GM23248 (cell line): ENCODE measurements around the gene PSMD5.

Experiments
- EZH2 ChIP-seq: fragments of 200-600 bp; sonication (generic); IDR thresholded peaks from 2 replicates; pipeline ENCODE4 v1.6.1; 2018; ENCODE audit warnings: antibody characterized with exemption, mild to moderate bottlenecking; ENCODE audit not compliant: insufficient read depth, poor library complexity, severe bottlenecking
- EZH2phosphoT487 ChIP-seq: fragments of 200-600 bp; sonication (generic); IDR thresholded peaks from 2 replicates; pipeline ENCODE4 v1.6.1; 2018; ENCODE audit warnings: antibody characterized with exemption, moderate library complexity, mild to moderate bottlenecking, low read depth; ENCODE audit not compliant: insufficient read depth

DNA sequence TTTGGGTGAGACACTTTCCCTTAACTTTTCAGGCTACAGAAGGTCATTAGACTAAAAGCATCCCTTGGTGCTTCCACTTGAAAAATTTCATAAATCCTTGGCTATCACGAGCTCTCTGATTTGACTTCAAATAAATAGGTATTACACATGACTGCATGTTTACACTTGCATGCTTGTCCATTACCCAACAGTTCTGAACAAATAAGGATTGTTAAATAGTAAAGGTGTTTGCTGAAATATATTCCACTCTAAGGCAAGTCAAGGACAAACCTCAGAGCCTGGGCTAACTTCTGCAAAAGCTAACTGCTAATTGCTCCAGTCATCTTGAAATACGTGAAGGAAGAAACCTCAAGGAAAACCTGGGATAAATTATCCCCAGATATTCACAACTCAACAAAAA, 64.0 kb downstream of the PSMD5 start:
- TF ChIP-seq EZH2phosphoT487 (no peak), EZH2 (no peak)
